Testis (tissue), 2 donors: ENCODE measurements around the gene FBXW4.

Experiments
- CTCF ChIP-seq, 3 experiments: fragments of 450-650 bp in 2 of 3; fragments of 200-600 bp in 1 of 3; sonication (generic) in 1 of 3; IDR thresholded peaks; one replicate each; pipeline ENCODE4 v1.5.1; 2016 to 2019; ENCODE audit warnings: antibody characterized with exemption in 3 of 3, mild to moderate bottlenecking in 2 of 3, moderate library complexity in 1 of 3
- POLR2A ChIP-seq: fragments of 450-650 bp; IDR thresholded peaks from one replicate; pipeline ENCODE4 v1.6.1; 2017; ENCODE audit warnings: antibody characterized with exemption, mild to moderate bottlenecking, moderate library complexity

GRCh38 chr10:101577121-101577871 is 117.7 kb downstream of the FBXW4 start:
- TF ChIP-seq POLR2A (no peak), CTCF (IDR thresholded peaks at IDR 0.05) (no peak)
